Naive thymus-derived CD4-positive, alpha-beta T cell (primary cell): ENCODE results near the gene AQP5. TPM values are rescaled to one million over a fixed set of nuclear protein-coding genes. Genes with fewer than 3 reads are reported as not detected.

Experiments
- ATAC-seq: fragments of 150-1000 bp; cut with Tn5 transposase; 2 replicates; pipeline ENCODE4 v1.10.0; 2021; ENCODE audit warnings: mild to moderate bottlenecking, moderate library complexity
- CTCF ChIA-PET: fragments of 350-600 bp; sonication (Branson Sonifier 250); formaldehyde crosslinking; loops from one replicate; lab custom pipeline; 2021; ENCODE audit warnings: antibody characterized with exemption; lab: Charles Lee
- POLR2A ChIA-PET: fragments of 350-600 bp; sonication (Branson Sonifier 250); formaldehyde crosslinking; loops from one replicate; lab custom pipeline; 2021; ENCODE audit warnings: antibody characterized with exemption, inconsistent platforms; lab: Charles Lee
- DNase-seq, 9 donors: peaks; one replicate each; pipeline versions ENCODE4 v3.0.0 to v3.0.0-alpha.2; 2020 to 2022; ENCODE audit warnings: mixed read lengths in 1 of 9
- H3K27ac ChIP-seq: one replicate; pipeline ENCODE4 v1.7.0; 2013; ENCODE audit warnings: mild to moderate bottlenecking, low read depth, low read length, moderate library complexity
- H3K27me3 ChIP-seq, 2 donors: one replicate each; pipeline ENCODE4 v1.7.0; 2013; ENCODE audit warnings: low read length in 2 of 2, mild to moderate bottlenecking in 2 of 2, moderate library complexity in 2 of 2; ENCODE audit not compliant: control insufficient read depth in 2 of 2, insufficient read depth in 2 of 2
- H3K36me3 ChIP-seq, 3 experiments: 1 replicate in 2 of 3; 2 replicates in 1 of 3; pipeline ENCODE4 v1.7.0; 2013; ENCODE audit warnings: low read length in 3 of 3, mild to moderate bottlenecking in 3 of 3, moderate library complexity in 1 of 3; ENCODE audit not compliant: insufficient read depth in 3 of 3, control insufficient read depth in 2 of 3
- H3K4me1 ChIP-seq, 2 donors: one replicate each; pipeline ENCODE4 v1.7.0; 2013; ENCODE audit warnings: low read length in 2 of 2, mild to moderate bottlenecking in 2 of 2, moderate library complexity in 1 of 2; ENCODE audit not compliant: control insufficient read depth in 2 of 2, insufficient read depth in 2 of 2
- H3K4me3 ChIP-seq: 2 replicates; pipeline ENCODE4 v1.7.0; 2013; ENCODE audit warnings: mild to moderate bottlenecking, low read length
- H3K9me3 ChIP-seq, 3 experiments: 1 replicate in 2 of 3; 2 replicates in 1 of 3; pipeline ENCODE4 v1.7.0; 2013; ENCODE audit warnings: low read length in 3 of 3; ENCODE audit not compliant: control insufficient read depth in 2 of 3
- H3K27ac Mint-ChIP-seq, 9 donors: one replicate each; pipeline ENCODE4 v1.8.0; 2020 to 2022; ENCODE audit warnings: mixed read lengths in 9 of 9, mild to moderate bottlenecking in 8 of 9, moderate library complexity in 5 of 9, inconsistent platforms in 2 of 9
- H3K27me3 Mint-ChIP-seq, 5 donors: one replicate each; pipeline ENCODE4 v1.8.0; 2021 to 2022; ENCODE audit warnings: mixed read lengths in 5 of 5, mild to moderate bottlenecking in 1 of 5
- H3K36me3 Mint-ChIP-seq, 5 donors: one replicate each; pipeline ENCODE4 v1.8.0; 2020 to 2022; ENCODE audit warnings: mixed read lengths in 5 of 5, mild to moderate bottlenecking in 3 of 5, inconsistent platforms in 1 of 5
- H3K4me1 Mint-ChIP-seq, 7 donors: one replicate each; pipeline ENCODE4 v1.8.0; 2020 to 2022; ENCODE audit warnings: mixed read lengths in 7 of 7, mild to moderate bottlenecking in 3 of 7, inconsistent platforms in 1 of 7
- H3K4me3 Mint-ChIP-seq, 10 donors: one replicate each; pipeline ENCODE4 v1.8.0; 2020 to 2022; ENCODE audit warnings: mild to moderate bottlenecking in 10 of 10, mixed read lengths in 10 of 10, moderate library complexity in 6 of 10, inconsistent platforms in 2 of 10
- H3K9me3 Mint-ChIP-seq, 11 donors: one replicate each; pipeline ENCODE4 v1.8.0; 2020 to 2022; ENCODE audit warnings: mixed read lengths in 11 of 11, mild to moderate bottlenecking in 4 of 11, inconsistent platforms in 1 of 11, moderate library complexity in 1 of 11
- intact Hi-C, 2 donors: fragments of 100-400 bp; cut with micrococcal nuclease; formaldehyde crosslinking; loops; one replicate each; pipeline ENCODE4 v1.15.1; 2023
- polyA plus RNA-seq, 2 donors: library from polyadenylated mRNA; unstranded; fragments of 300-500 nt; fragmentation: Illumina TruSeq; gene quantifications; one replicate each; pipeline ENCODE4 v1.2.3, GENCODE V29; 2021
- total RNA-seq, 6 experiments: library from RNA in 5 of 6; stranded (reverse) in 5 of 6; gene quantifications; 1 replicate in 5 of 6; 2 replicates in 1 of 6; pipeline ENCODE4 v1.2.3 and lab custom pipeline; 2021 to 2026

Gene AQP5
- total and polyA plus RNA-seq, 7 experiments from 2014 or later: not detected

GRCh38 chr12:49920241-49920914 lies 41.3 kb upstream of the AQP5 start:
- ChIA-PET POLR2A (no interaction called here), CTCF (no interaction called here)
- Histone ChIP-seq H3K4me3 (no peak overlapping the region), H3K36me3 (no peaks in the 10 kb centered on the region), H3K27ac (no peak overlapping the region), H3K27me3 (no peaks in the 10 kb centered on the region), H3K4me1 (no peaks in the 10 kb centered on the region), H3K9me3 (no peaks in the 10 kb centered on the region)
- peaks cover 0 to 1% (median 0%) of the 10 kb centered on the region in 11 donors for H3K9me3 Mint-ChIP-seq
- no peak for ATAC-seq
- H3K4me3 Mint-ChIP-seq: no peak overlapping the region
- no peak overlapping the region for H3K27ac Mint-ChIP-seq
- DNase-seq: no peak
- no peaks in the 10 kb centered on the region for H3K4me1 Mint-ChIP-seq
- intact Hi-C loops: no loop called here
- H3K36me3 Mint-ChIP-seq: no peaks in the 10 kb centered on the region
- peaks cover 0 to 10% (median 4%) of the 10 kb centered on the region in 5 donors for H3K27me3 Mint-ChIP-seq

GRCh38 chr12:49920915-49921286 lies 40.8 kb upstream of the AQP5 start:
- Histone ChIP-seq H3K27me3 (no peaks in the 10 kb centered on the region), H3K9me3 (no peaks in the 10 kb centered on the region), H3K4me1 (no peaks in the 10 kb centered on the region), H3K36me3 (no peaks in the 10 kb centered on the region), H3K4me3 (no peak overlapping the region), H3K27ac (no peak overlapping the region)
- Mint-ChIP-seq H3K36me3 (no peaks in the 10 kb centered on the region), H3K9me3 (peaks cover 0 to 1% (median 0%) of the 10 kb centered on the region in 11 donors), H3K27me3 (peaks cover 0 to 10% (median 4%) of the 10 kb centered on the region in 5 donors), H3K27ac (no peak overlapping the region), H3K4me3 (no peak overlapping the region), H3K4me1 (no peaks in the 10 kb centered on the region)
- DNase-seq: no peak
- ChIA-PET CTCF (no interaction called here), POLR2A (no interaction called here)
- intact Hi-C loops: no loop called here
- no peak for ATAC-seq

GRCh38 chr12:49921299-49921698 lies 40.4 kb upstream of the AQP5 start:
- H3K4me1 Mint-ChIP-seq: no peaks in the 10 kb centered on the region
- Histone ChIP-seq H3K27ac (no peak overlapping the region), H3K9me3 (no peaks in the 10 kb centered on the region), H3K27me3 (no peaks in the 10 kb centered on the region), H3K4me3 (no peak overlapping the region), H3K36me3 (no peaks in the 10 kb centered on the region), H3K4me1 (no peaks in the 10 kb centered on the region)
- ATAC-seq (no peak), DNase-seq (no peak)
- peaks cover 0 to 10% (median 4%) of the 10 kb centered on the region in 5 donors for H3K27me3 Mint-ChIP-seq
- CTCF ChIA-PET: no interaction called here
- no peaks in the 10 kb centered on the region for H3K36me3 Mint-ChIP-seq
- H3K27ac Mint-ChIP-seq: no peak overlapping the region
- POLR2A ChIA-PET: no interaction called here
- peaks cover 0 to 1% (median 0%) of the 10 kb centered on the region in 11 donors for H3K9me3 Mint-ChIP-seq
- H3K4me3 Mint-ChIP-seq: no peak overlapping the region
- intact Hi-C loops: no loop called here

GRCh38 chr12:49921936-49922335 lies 39.7 kb upstream of the AQP5 start:
- Histone ChIP-seq H3K4me1 (no peaks in the 10 kb centered on the region), H3K9me3 (no peaks in the 10 kb centered on the region), H3K36me3 (no peaks in the 10 kb centered on the region), H3K27me3 (no peaks in the 10 kb centered on the region), H3K4me3 (no peak overlapping the region), H3K27ac (no peak overlapping the region)
- H3K36me3 Mint-ChIP-seq: no peaks in the 10 kb centered on the region
- ChIA-PET CTCF (no interaction called here), POLR2A (no interaction called here)
- no peak overlapping the region for H3K27ac Mint-ChIP-seq
- intact Hi-C loops: no loop called here
- H3K27me3 Mint-ChIP-seq: peaks cover 0 to 9% (median 4%) of the 10 kb centered on the region in 5 donors
- no peak overlapping the region for H3K4me3 Mint-ChIP-seq
- H3K9me3 Mint-ChIP-seq: peaks cover 0 to 1% (median 0%) of the 10 kb centered on the region in 11 donors
- DNase-seq: no peak
- no peaks in the 10 kb centered on the region for H3K4me1 Mint-ChIP-seq
- no peak for ATAC-seq

GRCh38 chr12:49922349-49923034 lies 39.2 kb upstream of the AQP5 start:
- H3K27ac ChIP-seq: no peak overlapping the region
- H3K4me1 ChIP-seq: no peaks in the 10 kb centered on the region
- CTCF ChIA-PET: no interaction called here
- Mint-ChIP-seq H3K4me1 (no peaks in the 10 kb centered on the region), H3K27me3 (peaks cover 0 to 8% (median 4%) of the 10 kb centered on the region in 5 donors), H3K9me3 (peaks cover 0 to 1% (median 0%) of the 10 kb centered on the region in 11 donors), H3K27ac (no peak overlapping the region), H3K36me3 (no peaks in the 10 kb centered on the region), H3K4me3 (no peak overlapping the region)
- POLR2A ChIA-PET: no interaction called here
- H3K9me3 ChIP-seq: no peaks in the 10 kb centered on the region
- no peak overlapping the region for H3K4me3 ChIP-seq
- no peaks in the 10 kb centered on the region for H3K36me3 ChIP-seq
- intact Hi-C loops: no loop called here
- no peak for ATAC-seq
- no peak for DNase-seq
- H3K27me3 ChIP-seq: no peaks in the 10 kb centered on the region

GRCh38 chr12:49923035-49923644 lies 38.5 kb upstream of the AQP5 start:
- CTCF ChIA-PET: no interaction called here
- Histone ChIP-seq H3K4me3 (no peak overlapping the region), H3K27me3 (no peaks in the 10 kb centered on the region), H3K4me1 (no peaks in the 10 kb centered on the region), H3K36me3 (no peaks in the 10 kb centered on the region), H3K9me3 (no peaks in the 10 kb centered on the region), H3K27ac (no peak overlapping the region)
- intact Hi-C loops: no loop called here
- no peak overlapping the region for H3K27ac Mint-ChIP-seq
- POLR2A ChIA-PET: no interaction called here
- DNase-seq: no peak
- no peaks in the 10 kb centered on the region for H3K36me3 Mint-ChIP-seq
- peaks cover 0 to 1% (median 0%) of the 10 kb centered on the region in 11 donors for H3K9me3 Mint-ChIP-seq
- no peaks in the 10 kb centered on the region for H3K4me1 Mint-ChIP-seq
- H3K4me3 Mint-ChIP-seq: no peak overlapping the region
- H3K27me3 Mint-ChIP-seq: peaks cover 0 to 10% (median 4%) of the 10 kb centered on the region in 5 donors
- no peak for ATAC-seq
